HepG2 (cell line): ENCODE measurements around the gene SLC23A2. TPM values are rescaled to one million over a fixed set of nuclear protein-coding genes. Genes with fewer than 3 reads are reported as not detected.

Source experiments
- BATF2 ChIP-seq: sonication (generic); formaldehyde crosslinking; IDR thresholded peaks from 2 replicates; pipeline ENCODE4 v1.8.0; 2022; ENCODE audit warnings: mild to moderate bottlenecking, missing genetic modification reagents, moderate library complexity
- BCL6 ChIP-seq: IDR thresholded peaks from 2 replicates; pipeline ENCODE4 v1.6.1; 2016; ENCODE audit warnings: missing genetic modification reagents, missing compliant biosample characterization
- CEBPG ChIP-seq: IDR thresholded peaks from 2 replicates; pipeline ENCODE4 v1.6.1; 2016
- FOXA3 ChIP-seq: IDR thresholded peaks from 2 replicates; pipeline ENCODE4 v1.6.1; 2016; ENCODE audit warnings: missing genetic modification reagents, missing compliant biosample characterization
- GABPA ChIP-seq, 2 experiments: IDR thresholded peaks; 2 replicates each; pipeline ENCODE4 v1.6.1; 2011 to 2016; ENCODE audit warnings: low read depth in 2 of 2, low read length in 1 of 2, missing biosample characterization in 1 of 2, missing genetic modification characterization in 1 of 2
- HIVEP1 ChIP-seq: sonication (generic); formaldehyde crosslinking; IDR thresholded peaks from 2 replicates; pipeline ENCODE4 v1.4.0; 2020; ENCODE audit warnings: mild to moderate bottlenecking, missing genetic modification reagents
- KLF15 ChIP-seq: sonication (generic); formaldehyde crosslinking; IDR thresholded peaks from 2 replicates; pipeline ENCODE4 v1.8.1; 2023; ENCODE audit warnings: borderline replicate concordance, mild to moderate bottlenecking, inconsistent platforms, missing genetic modification reagents, mixed read lengths
- MBNL3 ChIP-seq: fragments of 250-450 bp; sonication (Bioruptor Pico); conservative IDR thresholded peaks from 2 replicates; pipeline ENCODE4 v1.8.0; 2022; ENCODE audit warnings: mild to moderate bottlenecking, inconsistent platforms
- MED13 ChIP-seq: sonication (generic); formaldehyde crosslinking; IDR thresholded peaks from 2 replicates; pipeline ENCODE4 v1.5.0; 2020; ENCODE audit warnings: missing genetic modification reagents
- PTBP1 ChIP-seq: fragments of 200-400 bp; formaldehyde crosslinking; IDR thresholded peaks from 2 replicates; pipeline ENCODE4 v1.6.1; 2018; ENCODE audit warnings: low read length, low read depth; ENCODE audit not compliant: poor library complexity, severe bottlenecking
- RAD21 ChIP-seq: fragments of 450-650 bp; formaldehyde crosslinking; IDR thresholded peaks from 2 replicates; pipeline ENCODE4 v1.5.0; 2020; ENCODE audit warnings: mild to moderate bottlenecking
- SRSF9 ChIP-seq: fragments of 200-400 bp; formaldehyde crosslinking; IDR thresholded peaks from 2 replicates; pipeline ENCODE4 v1.6.1; 2018; ENCODE audit warnings: borderline replicate concordance, mild to moderate bottlenecking, low read depth, low read length; ENCODE audit not compliant: insufficient read depth, poor library complexity, severe bottlenecking
- STAG1 ChIP-seq: sonication (generic); formaldehyde crosslinking; IDR thresholded peaks from 2 replicates; pipeline ENCODE4 v1.4.0; 2020; ENCODE audit warnings: missing genetic modification reagents
- TBL1XR1 ChIP-seq: fragments of 150-350 bp; IDR thresholded peaks from 2 replicates; pipeline ENCODE4 v1.6.1; 2014; ENCODE audit warnings: borderline replicate concordance, low read length; ENCODE audit not compliant: partially characterized antibody
- TCF12 ChIP-seq, 2 experiments: fragments of 450-650 bp in 1 of 2; sonication (generic) in 1 of 2; formaldehyde crosslinking in 1 of 2; IDR thresholded peaks; 2 replicates each; pipeline versions ENCODE4 v1.6.1 to v1.8.0; 2017 to 2022; ENCODE audit warnings: antibody characterized with exemption in 1 of 2, mild to moderate bottlenecking in 1 of 2, missing genetic modification reagents in 1 of 2, moderate library complexity in 1 of 2
- ZBTB34 ChIP-seq: sonication (generic); formaldehyde crosslinking; IDR thresholded peaks from 2 replicates; pipeline ENCODE4 v1.8.0; 2022; ENCODE audit warnings: mild to moderate bottlenecking, missing genetic modification reagents
- ZFP36L1 ChIP-seq: sonication (generic); formaldehyde crosslinking; IDR thresholded peaks from 2 replicates; pipeline ENCODE4 v1.8.0; 2022; ENCODE audit warnings: mild to moderate bottlenecking, missing genetic modification reagents, moderate library complexity
- ZNF597 ChIP-seq: sonication (generic); formaldehyde crosslinking; IDR thresholded peaks from 2 replicates; pipeline ENCODE4 v1.5.0; 2020; ENCODE audit warnings: missing genetic modification reagents
- ZNF652 ChIP-seq: IDR thresholded peaks from 2 replicates; pipeline ENCODE4 v1.6.1; 2016; ENCODE audit warnings: low read depth, borderline replicate concordance
- ZNF713 ChIP-seq: sonication (generic); formaldehyde crosslinking; IDR thresholded peaks from 2 replicates; pipeline ENCODE4 v1.4.0; 2020; ENCODE audit warnings: mild to moderate bottlenecking, missing genetic modification reagents
- ZSCAN30 ChIP-seq: sonication (generic); formaldehyde crosslinking; IDR thresholded peaks from 2 replicates; pipeline ENCODE4 v1.5.0; 2020; ENCODE audit warnings: mild to moderate bottlenecking, missing genetic modification reagents
- polyA plus RNA-seq, 8 experiments: library from polyadenylated mRNA; depleted of rRNA in 3 of 8; stranded (reverse) in 7 of 8; unstranded in 1 of 8; fragments of >200 nt; fragmentation: Illumina TruSeq in 4 of 8; extraction: Trizol in 4 of 8; gene quantifications; 2 replicates each; pipeline versions ENCODE4 v1.2.1 to v1.2.3, GENCODE V29; 2011 to 2016; ENCODE audit warnings: low read depth in 4 of 8, missing spikeins in 1 of 8, mixed read lengths in 1 of 8; ENCODE audit not compliant: insufficient read depth in 1 of 8
- total RNA-seq, 5 experiments: library from RNA; depleted of rRNA; stranded (reverse); fragments of >200 nt; fragmentation: Illumina TruSeq; extraction: Trizol; gene quantifications; 2 replicates each; pipeline ENCODE4 v1.2.3, GENCODE V29; 2016; ENCODE audit warnings: low read depth in 1 of 5
- TF ChIP-seq, protein P1 (sequence below): sonication (generic); formaldehyde crosslinking; conservative IDR thresholded peaks from 2 replicates; pipeline ENCODE4 v1.4.0; 2020; ENCODE audit warnings: missing genetic modification reagents
- TF ChIP-seq, protein P2 (sequence below): sonication (generic); formaldehyde crosslinking; IDR thresholded peaks from 2 replicates; pipeline ENCODE4 v1.5.0; 2020; ENCODE audit warnings: mild to moderate bottlenecking, missing genetic modification reagents, borderline replicate concordance

SLC23A2 gene
- total and polyA plus RNA-seq, 2 of the 13 experiments (the other 11 are each of a cell fraction or from before 2014, with no cell fraction given) = 42.2 to 51.2 TPM

- TF ChIP-seq FOXA3 (CRISPR knock-in tag) = no peak
- TF ChIP-seq HIVEP1 (CRISPR knock-in tag) = peak; percentile 65; the same call in 1 of the 2 replicates
- TF ChIP-seq BATF2 (CRISPR knock-in tag) = 0 out of 2 replicates have a peak, but pooled peaks have one; percentile 25
- no peak for TF ChIP-seq ZSCAN30
- TF ChIP-seq PTBP1 = no peak
- no peak for TF ChIP-seq TBL1XR1
- no peak for TF ChIP-seq BCL6 (CRISPR knock-in tag)
- TF ChIP-seq STAG1 (CRISPR knock-in tag) = no peak
- no peak for TF ChIP-seq ZBTB34 (CRISPR knock-in tag)
- TF ChIP-seq ZFP36L1 (CRISPR knock-in tag) = no peak
- TF ChIP-seq GABPA (IDR thresholded peaks at IDR 0.05; ENCODE audit: low read depth, low read length) = no peak; the same call in 1 of the 2 replicates
- no peak for TF ChIP-seq GABPA (CRISPR knock-in tag; IDR thresholded peaks at IDR 0.05; ENCODE audit: low read depth)
- no peak for TF ChIP-seq KLF15 (CRISPR knock-in tag)
- no peak for TF ChIP-seq ZNF713 (CRISPR knock-in tag)
- TF ChIP-seq SRSF9 = no peak
- TF ChIP-seq MBNL3 (CRISPR knock-in tag) = no peak
- TF ChIP-seq, protein P1, sequence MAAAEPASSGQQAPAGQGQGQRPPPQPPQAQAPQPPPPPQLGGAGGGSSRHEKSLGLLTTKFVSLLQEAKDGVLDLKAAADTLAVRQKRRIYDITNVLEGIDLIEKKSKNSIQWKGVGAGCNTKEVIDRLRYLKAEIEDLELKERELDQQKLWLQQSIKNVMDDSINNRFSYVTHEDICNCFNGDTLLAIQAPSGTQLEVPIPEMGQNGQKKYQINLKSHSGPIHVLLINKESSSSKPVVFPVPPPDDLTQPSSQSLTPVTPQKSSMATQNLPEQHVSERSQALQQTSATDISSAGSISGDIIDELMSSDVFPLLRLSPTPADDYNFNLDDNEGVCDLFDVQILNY (CRISPR knock-in tag) = no peak
- no peak for TF ChIP-seq MED13 (CRISPR knock-in tag)
- no peak for TF ChIP-seq ZNF597
- no peak; the same call in 1 of the 2 replicates for TF ChIP-seq RAD21 (CRISPR knock-in tag)
- TF ChIP-seq TCF12 (IDR thresholded peaks at IDR 0.05) = no peak
- no peak for TF ChIP-seq TCF12 (CRISPR knock-in tag; IDR thresholded peaks at IDR 0.05)
- no peak for TF ChIP-seq ZNF652 (CRISPR knock-in tag)
- TF ChIP-seq CEBPG (CRISPR knock-in tag) = no peak
- TF ChIP-seq, protein P2, sequence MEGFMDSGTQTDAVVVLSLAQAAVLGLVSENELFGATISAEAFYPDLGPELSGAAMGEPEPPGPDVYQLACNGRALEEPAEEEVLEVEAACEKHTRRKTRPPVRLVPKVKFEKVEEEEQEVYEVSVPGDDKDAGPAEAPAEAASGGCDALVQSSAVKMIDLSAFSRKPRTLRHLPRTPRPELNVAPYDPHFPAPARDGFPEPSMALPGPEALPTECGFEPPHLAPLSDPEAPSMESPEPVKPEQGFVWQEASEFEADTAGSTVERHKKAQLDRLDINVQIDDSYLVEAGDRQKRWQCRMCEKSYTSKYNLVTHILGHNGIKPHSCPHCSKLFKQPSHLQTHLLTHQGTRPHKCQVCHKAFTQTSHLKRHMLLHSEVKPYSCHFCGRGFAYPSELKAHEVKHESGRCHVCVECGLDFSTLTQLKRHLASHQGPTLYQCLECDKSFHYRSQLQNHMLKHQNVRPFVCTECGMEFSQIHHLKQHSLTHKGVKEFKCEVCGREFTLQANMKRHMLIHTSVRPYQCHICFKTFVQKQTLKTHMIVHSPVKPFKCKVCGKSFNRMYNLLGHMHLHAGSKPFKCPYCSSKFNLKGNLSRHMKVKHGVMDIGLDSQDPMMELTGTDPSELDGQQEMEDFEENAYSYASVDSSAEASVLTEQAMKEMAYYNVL (CRISPR knock-in tag) = peak; percentile 49; the same call in 1 of the 2 replicates
These were observed at the start of gene SLC23A2 (continued) for GRCh38 chr20:5001174-5002076.
